ENCODE data around the gene KLHL22. TPM values are rescaled to one million over a fixed set of nuclear protein-coding genes. Genes with fewer than 3 reads are reported as not detected.
A peak's percentile ranks its signal among the peaks of the same experiment; 100 is the strongest.

Gene KLHL22
- total and polyA plus RNA-seq, 4 donors = 12.1 to 28.3 (median 18.8) TPM

DNA sequence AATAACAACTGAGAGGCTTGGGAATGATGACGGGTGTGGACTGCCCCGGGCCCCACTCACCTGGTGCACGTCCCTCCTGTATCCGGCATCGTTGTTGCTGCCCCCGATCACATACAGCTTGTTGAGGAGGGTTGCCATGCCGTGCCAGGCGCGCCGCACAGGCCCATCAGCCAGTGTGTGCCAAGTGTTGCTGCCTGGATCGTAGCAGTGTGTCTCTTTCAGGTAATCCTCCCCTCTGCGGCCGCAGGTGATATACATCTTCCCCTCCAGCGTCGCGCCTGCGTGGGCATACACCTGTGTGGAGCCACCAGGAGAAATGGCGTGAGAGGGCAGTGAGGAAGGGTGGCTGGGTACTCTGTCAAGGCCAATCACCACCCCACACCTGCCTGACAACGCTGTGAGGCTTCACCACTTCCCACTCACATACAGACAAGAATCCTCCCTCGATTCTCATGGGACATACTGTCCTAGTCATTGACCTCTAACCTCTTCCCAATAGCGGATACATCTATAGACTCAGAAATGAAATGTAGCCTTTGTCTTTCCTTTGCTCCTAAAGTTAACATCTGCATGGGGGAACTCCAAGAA, 49.1 kb downstream of the KLHL22 start:
- peaks cover 0 to 14% (median 8%) of the 10 kb centered on the region in 4 donors for H3K36me3 ChIP-seq (ENCODE audit: control insufficient read depth in 4 of 4, insufficient read depth in 4 of 4, low read length in 4 of 4)
- no peak for DNase-seq
- no peak overlapping the region for H3K4me3 ChIP-seq
- TF ChIP-seq, protein P1, sequence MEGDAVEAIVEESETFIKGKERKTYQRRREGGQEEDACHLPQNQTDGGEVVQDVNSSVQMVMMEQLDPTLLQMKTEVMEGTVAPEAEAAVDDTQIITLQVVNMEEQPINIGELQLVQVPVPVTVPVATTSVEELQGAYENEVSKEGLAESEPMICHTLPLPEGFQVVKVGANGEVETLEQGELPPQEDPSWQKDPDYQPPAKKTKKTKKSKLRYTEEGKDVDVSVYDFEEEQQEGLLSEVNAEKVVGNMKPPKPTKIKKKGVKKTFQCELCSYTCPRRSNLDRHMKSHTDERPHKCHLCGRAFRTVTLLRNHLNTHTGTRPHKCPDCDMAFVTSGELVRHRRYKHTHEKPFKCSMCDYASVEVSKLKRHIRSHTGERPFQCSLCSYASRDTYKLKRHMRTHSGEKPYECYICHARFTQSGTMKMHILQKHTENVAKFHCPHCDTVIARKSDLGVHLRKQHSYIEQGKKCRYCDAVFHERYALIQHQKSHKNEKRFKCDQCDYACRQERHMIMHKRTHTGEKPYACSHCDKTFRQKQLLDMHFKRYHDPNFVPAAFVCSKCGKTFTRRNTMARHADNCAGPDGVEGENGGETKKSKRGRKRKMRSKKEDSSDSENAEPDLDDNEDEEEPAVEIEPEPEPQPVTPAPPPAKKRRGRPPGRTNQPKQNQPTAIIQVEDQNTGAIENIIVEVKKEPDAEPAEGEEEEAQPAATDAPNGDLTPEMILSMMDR (IDR thresholded peaks at IDR 0.05; ENCODE audit: control extremely low read depth, extremely low read depth) = no peak
- H3K4me1 ChIP-seq (ENCODE audit: control insufficient read depth in 5 of 5, insufficient read depth in 5 of 5, low read length in 5 of 5) = no peaks in the 10 kb centered on the region
- H3K27me3 ChIP-seq (ENCODE audit: control insufficient read depth in 3 of 3, insufficient read depth in 3 of 3, low read length in 2 of 3) = no peaks in the 10 kb centered on the region
- H3K27ac ChIP-seq (ENCODE audit: low read depth in 1 of 2, low read length in 1 of 2) = no peak overlapping the region
- ATAC-seq (ENCODE audit: insufficient read depth, low FRiP score) = no peak
- WGBS, 2 donors = 95 to 99% methylated on average over 21 of the region's 21 CpGs
- H3K9ac ChIP-seq (ENCODE audit: insufficient read depth in 1 of 2, low read length in 2 of 2) = no peak overlapping the region
- H3K9me3 ChIP-seq (ENCODE audit: control insufficient read depth in 4 of 4, insufficient read depth in 3 of 4, low read length in 3 of 4) = no peaks in the 10 kb centered on the region

DNA sequence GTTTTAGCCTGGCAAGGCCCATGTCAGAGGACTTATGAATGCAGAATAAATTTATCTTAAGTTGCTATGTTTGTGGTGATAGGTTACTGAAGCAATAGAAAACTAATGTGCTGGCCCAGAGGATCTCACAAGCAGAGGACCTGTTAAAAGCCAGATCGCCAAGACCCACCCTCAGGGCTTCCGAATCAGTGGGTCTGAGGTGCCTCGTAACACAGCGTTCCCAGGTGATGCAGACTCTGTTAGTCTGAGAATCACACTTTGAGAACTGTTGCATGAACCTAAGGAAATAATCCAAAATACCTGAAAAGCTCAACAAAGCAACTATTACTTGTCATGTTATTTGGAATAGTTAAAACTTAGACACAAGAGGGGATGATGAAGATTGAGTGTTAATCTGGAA, 51.3 kb downstream of the KLHL22 start:
- H3K4me1 ChIP-seq (ENCODE audit: control insufficient read depth in 5 of 5, insufficient read depth in 5 of 5, low read length in 5 of 5) = peaks cover 0 to 2% (median 0%) of the 10 kb centered on the region in 5 donors
- no peak overlapping the region for H3K27ac ChIP-seq (ENCODE audit: low read depth in 1 of 2, low read length in 1 of 2)
- no peaks in the 10 kb centered on the region for H3K9me3 ChIP-seq (ENCODE audit: control insufficient read depth in 4 of 4, insufficient read depth in 3 of 4, low read length in 3 of 4)
- no peak overlapping the region for H3K9ac ChIP-seq (ENCODE audit: insufficient read depth in 1 of 2, low read length in 2 of 2)
- TF ChIP-seq, protein P1 (IDR thresholded peaks at IDR 0.05; ENCODE audit: control extremely low read depth, extremely low read depth) = no peak
- H3K27me3 ChIP-seq (ENCODE audit: control insufficient read depth in 3 of 3, insufficient read depth in 3 of 3, low read length in 2 of 3) = no peaks in the 10 kb centered on the region
- ATAC-seq (ENCODE audit: insufficient read depth, low FRiP score) = no peak
- no peak for DNase-seq
- H3K4me3 ChIP-seq = no peak overlapping the region
- WGBS, 2 donors = 96 to 97% methylated on average over 4 of the region's 4 CpGs
- H3K36me3 ChIP-seq (ENCODE audit: control insufficient read depth in 4 of 4, insufficient read depth in 4 of 4, low read length in 4 of 4) = peaks cover 0 to 14% (median 8%) of the 10 kb centered on the region in 4 donors

DNA sequence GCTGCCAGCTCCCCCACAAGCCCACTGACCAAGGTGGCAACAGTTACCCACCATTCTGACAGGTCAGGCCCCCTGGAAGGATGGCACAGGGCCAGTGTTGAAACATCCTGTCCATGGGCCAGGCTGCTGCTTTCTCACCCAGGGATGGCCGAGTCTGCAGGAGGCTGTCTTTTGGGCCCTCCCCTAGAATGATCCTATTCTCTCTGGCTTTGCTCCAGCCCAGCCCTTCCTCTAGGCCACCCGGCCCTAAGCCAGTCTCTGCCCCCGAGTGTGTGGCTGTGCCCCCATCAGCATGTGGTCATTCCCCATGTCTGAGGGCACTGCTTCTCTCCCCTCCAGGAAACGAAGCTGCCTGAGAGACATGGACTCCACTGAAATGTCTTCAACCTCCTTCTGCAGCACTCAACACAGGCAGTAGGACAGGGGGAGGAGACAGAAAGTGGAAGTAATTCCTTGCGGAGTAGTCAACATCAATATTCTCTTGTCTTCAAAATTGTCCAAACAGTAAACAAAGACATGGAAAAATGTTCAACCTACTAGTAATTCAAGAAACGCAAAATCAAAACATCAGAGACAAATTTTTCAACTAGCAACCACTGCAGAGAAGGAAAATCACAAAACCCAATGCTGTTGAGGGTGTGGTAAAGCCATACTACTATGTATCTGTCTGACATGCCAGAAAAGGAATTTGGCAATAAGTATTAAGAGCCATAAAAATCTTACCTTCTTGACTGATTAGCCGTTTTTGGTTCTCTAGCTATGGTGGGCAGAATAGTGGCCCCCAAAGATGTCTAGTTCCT, 52.9 kb downstream of the KLHL22 start:
- Histone ChIP-seq H3K36me3 (ENCODE audit: control insufficient read depth in 4 of 4, insufficient read depth in 4 of 4, low read length in 4 of 4) (peaks cover 0 to 14% (median 8%) of the 10 kb centered on the region in 4 donors), H3K27me3 (ENCODE audit: control insufficient read depth in 3 of 3, insufficient read depth in 3 of 3, low read length in 2 of 3) (no peaks in the 10 kb centered on the region), H3K27ac (ENCODE audit: low read depth in 1 of 2, low read length in 1 of 2) (peak overlapping the region in 1 of 2 donors; percentile 48), H3K4me1 (ENCODE audit: control insufficient read depth in 5 of 5, insufficient read depth in 5 of 5, low read length in 5 of 5) (peaks cover 0 to 14% (median 3%) of the 10 kb centered on the region in 5 donors), H3K4me3 (no peak overlapping the region), H3K9ac (ENCODE audit: insufficient read depth in 1 of 2, low read length in 2 of 2) (no peak overlapping the region), H3K9me3 (ENCODE audit: control insufficient read depth in 4 of 4, insufficient read depth in 3 of 4, low read length in 3 of 4) (no peaks in the 10 kb centered on the region)
- TF ChIP-seq, protein P1 (IDR thresholded peaks at IDR 0.05; ENCODE audit: control extremely low read depth, extremely low read depth) = no peak
- WGBS, 2 donors = 77 to 84% methylated on average over 7 of the region's 7 CpGs
- ATAC-seq (ENCODE audit: insufficient read depth, low FRiP score) = no peak
- DNase-seq = no peak

Measured in lung (tissue), 12 donors.